Measurements from ENCODE around the gene HECTD4. TPM values are rescaled to one million over a fixed set of nuclear protein-coding genes. Genes with fewer than 3 reads are reported as not detected.

The HECTD4 gene
- total RNA-seq, 1 donor from 2014 or later, result 98.8 TPM

DNA sequence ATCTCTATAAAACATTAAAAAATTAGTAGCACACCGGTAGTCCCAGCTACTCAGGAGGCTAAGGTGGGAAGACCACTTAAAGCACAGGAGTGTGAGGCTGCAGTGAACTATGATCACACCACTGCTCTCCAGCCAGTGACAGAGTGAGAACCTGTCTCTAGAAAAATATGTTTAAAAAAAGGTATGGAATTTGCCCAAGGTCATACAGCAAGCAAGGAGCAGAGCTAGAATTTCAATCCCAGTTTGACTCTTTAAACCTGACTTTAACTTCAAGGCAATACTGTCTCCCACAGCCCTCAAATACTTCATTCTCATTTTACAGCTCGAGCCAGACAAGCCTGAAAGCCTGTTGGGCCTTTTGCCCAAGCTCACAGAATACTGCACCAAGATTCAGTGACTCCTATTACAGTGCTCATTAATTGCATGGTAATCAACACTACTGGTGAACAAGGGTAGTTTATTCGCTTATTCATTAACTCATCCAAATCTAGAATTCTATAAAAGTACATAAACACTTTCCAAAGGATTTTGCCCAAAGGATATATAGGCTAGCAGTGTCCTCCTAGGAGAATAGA is 8.0 kb downstream of the HECTD4 start:
- ChIA-PET POLR2A (no interaction called here), CTCF (no interaction called here)
- Mint-ChIP-seq H3K9me3 (no peaks in the 10 kb centered on the region), H3K27ac (no peak overlapping the region), H3K4me3 (no peak overlapping the region), H3K4me1 (peaks cover 43% of the 10 kb centered on the region), H3K36me3 (ENCODE audit: low read depth) (peaks cover 6% of the 10 kb centered on the region), H3K27me3 (no peaks in the 10 kb centered on the region)
- no peak for DNase-seq
- ATAC-seq (ENCODE audit: low read depth), result no peak
- TF ChIP-seq, protein P1, sequence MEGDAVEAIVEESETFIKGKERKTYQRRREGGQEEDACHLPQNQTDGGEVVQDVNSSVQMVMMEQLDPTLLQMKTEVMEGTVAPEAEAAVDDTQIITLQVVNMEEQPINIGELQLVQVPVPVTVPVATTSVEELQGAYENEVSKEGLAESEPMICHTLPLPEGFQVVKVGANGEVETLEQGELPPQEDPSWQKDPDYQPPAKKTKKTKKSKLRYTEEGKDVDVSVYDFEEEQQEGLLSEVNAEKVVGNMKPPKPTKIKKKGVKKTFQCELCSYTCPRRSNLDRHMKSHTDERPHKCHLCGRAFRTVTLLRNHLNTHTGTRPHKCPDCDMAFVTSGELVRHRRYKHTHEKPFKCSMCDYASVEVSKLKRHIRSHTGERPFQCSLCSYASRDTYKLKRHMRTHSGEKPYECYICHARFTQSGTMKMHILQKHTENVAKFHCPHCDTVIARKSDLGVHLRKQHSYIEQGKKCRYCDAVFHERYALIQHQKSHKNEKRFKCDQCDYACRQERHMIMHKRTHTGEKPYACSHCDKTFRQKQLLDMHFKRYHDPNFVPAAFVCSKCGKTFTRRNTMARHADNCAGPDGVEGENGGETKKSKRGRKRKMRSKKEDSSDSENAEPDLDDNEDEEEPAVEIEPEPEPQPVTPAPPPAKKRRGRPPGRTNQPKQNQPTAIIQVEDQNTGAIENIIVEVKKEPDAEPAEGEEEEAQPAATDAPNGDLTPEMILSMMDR (IDR thresholded peaks at IDR 0.05), result no peak
- intact Hi-C loops (cut with micrococcal nuclease), result no loop called here

DNA sequence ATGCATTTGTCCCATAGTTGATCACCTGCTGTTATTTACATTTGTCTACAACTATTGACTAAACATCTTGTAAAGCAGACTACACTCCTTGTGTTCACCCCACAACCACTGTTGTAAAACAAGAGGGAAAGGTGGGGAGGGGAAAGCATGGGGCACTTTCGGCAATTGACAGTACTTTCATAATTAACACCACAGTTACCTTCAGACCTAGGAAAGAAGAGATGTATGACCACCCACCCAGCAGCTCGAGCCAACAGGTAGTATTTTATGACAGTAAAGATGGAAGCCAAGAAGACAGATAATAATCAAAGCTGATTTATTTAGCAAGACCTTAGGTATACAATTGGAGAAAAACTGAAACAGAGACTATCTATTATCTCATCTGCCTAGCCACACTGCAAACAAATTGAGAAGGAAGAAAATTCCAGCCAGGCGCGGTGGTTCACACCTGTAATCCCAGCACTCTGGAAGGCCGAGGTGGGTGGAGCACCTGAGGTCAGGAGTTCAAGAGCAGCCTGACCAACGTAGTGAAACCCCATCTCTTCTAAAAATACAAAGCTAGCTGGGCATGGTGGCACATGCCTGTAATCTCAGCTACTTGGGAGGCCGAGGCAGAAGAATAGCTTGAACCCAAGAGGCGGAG is 11.2 kb downstream of the HECTD4 start:
- Mint-ChIP-seq H3K27ac (no peak overlapping the region), H3K4me3 (no peak overlapping the region), H3K9me3 (no peaks in the 10 kb centered on the region), H3K27me3 (no peaks in the 10 kb centered on the region), H3K36me3 (ENCODE audit: low read depth) (peaks cover 6% of the 10 kb centered on the region), H3K4me1 (peaks cover 37% of the 10 kb centered on the region)
- DNase-seq (no peak), ATAC-seq (ENCODE audit: low read depth) (no peak)
- CTCF ChIA-PET, result no interaction called here
- intact Hi-C loops (cut with micrococcal nuclease), result no loop called here
- POLR2A ChIA-PET, result interaction anchor here (0.7 kb wide), 3 partner anchors 10 to 721 kb away, joined by 5 to 8 read pairs (median 6); no protein-coding TSS in a partner anchor
- TF ChIP-seq, protein P1 (IDR thresholded peaks at IDR 0.05), result no peak

DNA sequence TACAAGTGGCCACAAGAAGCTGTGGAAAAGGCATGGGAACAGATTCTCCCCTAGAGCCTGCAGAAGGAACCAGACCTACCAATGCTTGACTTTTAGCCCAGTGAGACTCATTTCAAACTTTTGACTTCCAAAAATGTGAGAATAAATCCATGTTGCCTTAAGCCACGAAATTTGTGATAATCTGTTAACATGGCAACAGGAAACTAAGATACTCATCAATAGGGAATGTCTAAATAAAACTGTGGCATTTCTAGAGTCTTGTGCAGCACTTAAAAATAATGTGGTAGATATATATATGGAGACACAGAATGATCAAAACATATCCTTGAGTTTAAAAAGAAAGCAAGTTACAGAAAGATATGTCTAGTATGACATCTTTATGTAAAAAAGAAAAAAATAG is 12.0 kb downstream of the HECTD4 start:
- Mint-ChIP-seq H3K27me3 (no peaks in the 10 kb centered on the region), H3K4me1 (peaks cover 38% of the 10 kb centered on the region), H3K36me3 (ENCODE audit: low read depth) (peaks cover 6% of the 10 kb centered on the region), H3K9me3 (no peaks in the 10 kb centered on the region), H3K4me3 (no peak overlapping the region), H3K27ac (no peak overlapping the region)
- POLR2A ChIA-PET, result no interaction called here
- CTCF ChIA-PET, result no interaction called here
- ATAC-seq (ENCODE audit: low read depth) (no peak), DNase-seq (no peak)
- intact Hi-C loops (cut with micrococcal nuclease), result no loop called here
- TF ChIP-seq, protein P1 (IDR thresholded peaks at IDR 0.05), result no peak

DNA sequence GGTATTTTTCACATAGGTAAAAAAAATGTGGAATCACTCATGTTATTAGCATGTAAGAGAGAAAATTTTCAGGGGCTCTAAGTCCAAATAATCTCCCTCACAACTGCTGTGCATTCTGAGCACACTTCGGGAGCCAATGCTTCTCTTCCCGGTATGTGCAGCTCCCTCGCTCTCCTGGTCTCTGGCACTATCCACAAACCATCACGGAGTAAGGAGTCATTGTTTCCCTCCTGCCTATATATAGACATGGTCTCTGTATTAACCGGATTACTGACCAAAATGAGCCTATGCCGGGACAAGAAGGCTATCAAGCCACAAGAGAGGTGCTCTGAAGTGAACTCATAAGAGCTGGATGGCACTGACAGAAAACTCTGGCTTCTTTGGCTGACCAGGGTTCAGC is 13.4 kb downstream of the HECTD4 start:
- Mint-ChIP-seq H3K36me3 (ENCODE audit: low read depth) (peaks cover 2% of the 10 kb centered on the region), H3K27me3 (no peaks in the 10 kb centered on the region), H3K4me3 (no peak overlapping the region), H3K4me1 (peaks cover 27% of the 10 kb centered on the region), H3K27ac (no peak overlapping the region), H3K9me3 (no peaks in the 10 kb centered on the region)
- intact Hi-C loops (cut with micrococcal nuclease), result no loop called here
- ChIA-PET CTCF (no interaction called here), POLR2A (no interaction called here)
- no peak for ATAC-seq (ENCODE audit: low read depth)
- TF ChIP-seq, protein P1 (IDR thresholded peaks at IDR 0.05), result no peak
- no peak for DNase-seq

DNA sequence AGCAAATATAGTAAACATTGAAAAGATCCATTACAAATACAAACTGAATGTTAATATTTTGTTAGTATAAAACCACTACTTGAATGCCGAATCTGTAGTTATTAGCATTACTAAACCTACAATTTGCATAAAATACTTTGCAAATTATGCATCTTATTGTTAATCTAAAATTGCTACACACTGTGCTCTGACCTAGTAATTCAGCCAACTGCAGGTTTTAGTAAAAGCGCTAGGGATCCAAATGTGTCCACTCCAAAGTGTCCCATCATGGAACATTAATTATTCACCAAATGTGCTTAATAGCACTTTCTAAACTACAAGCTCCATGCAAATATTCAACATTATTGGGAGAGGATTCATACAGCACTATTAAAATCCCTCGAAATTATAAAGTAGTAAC is 14.3 kb downstream of the HECTD4 start:
- CTCF ChIA-PET, result no interaction called here
- ATAC-seq (ENCODE audit: low read depth) (no peak), DNase-seq (no peak)
- Mint-ChIP-seq H3K27ac (no peak overlapping the region), H3K9me3 (no peaks in the 10 kb centered on the region), H3K4me1 (peaks cover 27% of the 10 kb centered on the region), H3K27me3 (no peaks in the 10 kb centered on the region), H3K4me3 (no peak overlapping the region), H3K36me3 (ENCODE audit: low read depth) (no peaks in the 10 kb centered on the region)
- intact Hi-C loops (cut with micrococcal nuclease), result no loop called here
- POLR2A ChIA-PET, result interaction anchor here (1.4 kb wide), 1 partner anchor 11 kb away, joined by 3 read pairs; no protein-coding TSS in a partner anchor
- TF ChIP-seq, protein P1 (IDR thresholded peaks at IDR 0.05), result no peak

All from activated B cell treated with CpG ODN at 0.5 μM for 24 hours (primary cell).